ENCODE results near the gene AQP2. TPM values are rescaled to one million over a fixed set of nuclear protein-coding genes. Genes with fewer than 3 reads are reported as not detected.

AQP2 gene
- total RNA-seq, 2 donors from 2014 or later: not detected

DNA sequence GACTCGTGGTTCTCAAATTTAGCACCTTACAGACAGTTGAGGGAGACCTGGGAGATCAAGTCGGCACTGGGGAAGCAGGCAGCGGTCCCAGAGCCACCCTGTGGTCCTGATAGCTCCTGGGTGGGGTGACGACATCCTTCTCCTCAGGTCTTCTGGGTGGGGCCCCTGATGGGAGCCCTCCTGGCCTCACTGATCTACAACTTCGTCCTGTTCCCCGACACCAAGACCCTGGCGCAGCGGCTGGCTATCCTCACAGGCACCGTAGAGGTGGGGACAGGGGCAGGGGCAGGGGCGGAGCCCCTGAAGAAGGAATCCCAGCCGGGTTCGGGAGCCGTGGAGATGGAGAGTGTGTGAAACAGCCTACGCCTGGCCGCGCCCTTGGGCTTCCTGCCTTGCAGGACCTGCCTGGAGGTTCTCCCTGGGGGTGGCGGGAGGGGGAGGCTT, 24.8 kb downstream of the AQP2 start:
- H3K9ac ChIP-seq (ENCODE audit: extremely low read depth, low read length, poor library complexity, severe bottlenecking): no peak overlapping the region
- 82 to 86% methylated on average over 1 to 17 of the region's 17 CpGs for WGBS, 2 experiments (ENCODE audit: insufficient coverage in 1 of 2, insufficient read length in 1 of 2)
- no peaks in the 10 kb centered on the region for H3K36me3 ChIP-seq (ENCODE audit: control insufficient read depth, insufficient read depth, low read length)
- H3K4me1 Mint-ChIP-seq: peaks cover 20% of the 10 kb centered on the region
- H3K4me1 ChIP-seq (ENCODE audit: control insufficient read depth, insufficient read depth, low read length): peaks cover 3% of the 10 kb centered on the region
- no peaks in the 10 kb centered on the region for H3K9me3 Mint-ChIP-seq
- H3K27ac ChIP-seq (ENCODE audit: low read depth, low read length): no peak overlapping the region
- no peak overlapping the region for H3K4me3 Mint-ChIP-seq
- H3K9me3 ChIP-seq (ENCODE audit: control insufficient read depth, low read length): no peaks in the 10 kb centered on the region
- no peak overlapping the region for H3K27ac Mint-ChIP-seq
- H3K27me3 ChIP-seq (ENCODE audit: control insufficient read depth, insufficient read depth, low read length, poor library complexity, severe bottlenecking): peaks cover 11% of the 10 kb centered on the region
- TF ChIP-seq, protein P1, sequence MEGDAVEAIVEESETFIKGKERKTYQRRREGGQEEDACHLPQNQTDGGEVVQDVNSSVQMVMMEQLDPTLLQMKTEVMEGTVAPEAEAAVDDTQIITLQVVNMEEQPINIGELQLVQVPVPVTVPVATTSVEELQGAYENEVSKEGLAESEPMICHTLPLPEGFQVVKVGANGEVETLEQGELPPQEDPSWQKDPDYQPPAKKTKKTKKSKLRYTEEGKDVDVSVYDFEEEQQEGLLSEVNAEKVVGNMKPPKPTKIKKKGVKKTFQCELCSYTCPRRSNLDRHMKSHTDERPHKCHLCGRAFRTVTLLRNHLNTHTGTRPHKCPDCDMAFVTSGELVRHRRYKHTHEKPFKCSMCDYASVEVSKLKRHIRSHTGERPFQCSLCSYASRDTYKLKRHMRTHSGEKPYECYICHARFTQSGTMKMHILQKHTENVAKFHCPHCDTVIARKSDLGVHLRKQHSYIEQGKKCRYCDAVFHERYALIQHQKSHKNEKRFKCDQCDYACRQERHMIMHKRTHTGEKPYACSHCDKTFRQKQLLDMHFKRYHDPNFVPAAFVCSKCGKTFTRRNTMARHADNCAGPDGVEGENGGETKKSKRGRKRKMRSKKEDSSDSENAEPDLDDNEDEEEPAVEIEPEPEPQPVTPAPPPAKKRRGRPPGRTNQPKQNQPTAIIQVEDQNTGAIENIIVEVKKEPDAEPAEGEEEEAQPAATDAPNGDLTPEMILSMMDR (conservative IDR thresholded peaks at IDR 0.05): no peak
- no peaks in the 10 kb centered on the region for H3K36me3 Mint-ChIP-seq (ENCODE audit: low read depth)
- peak; percentile 78 for DNase-seq
- peaks cover 17% of the 10 kb centered on the region for H3K27me3 Mint-ChIP-seq (ENCODE audit: insufficient read depth)
- no peak overlapping the region for H3K4me3 ChIP-seq (ENCODE audit: low read length)

DNA sequence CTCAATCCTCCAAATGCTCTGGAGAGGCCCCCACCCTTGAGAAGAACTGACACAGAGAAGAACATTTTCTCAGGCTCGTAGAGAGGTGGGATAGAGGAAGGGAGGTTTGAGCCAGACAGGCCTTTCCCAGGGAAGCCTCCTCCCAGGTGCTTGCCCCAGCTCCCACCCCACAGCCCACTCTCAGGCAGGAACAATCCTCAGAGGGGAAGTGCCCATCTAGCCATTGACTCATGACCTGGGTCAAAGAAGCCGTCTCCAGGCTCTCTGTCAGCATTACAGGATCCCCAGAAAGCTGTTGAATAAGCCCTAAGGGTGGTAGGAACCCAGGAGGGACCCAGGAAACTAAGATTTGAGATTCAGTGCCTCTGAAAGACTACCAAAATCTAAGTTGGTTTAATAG, 26.0 kb downstream of the AQP2 start:
- Mint-ChIP-seq H3K4me3 (no peak overlapping the region), H3K36me3 (ENCODE audit: low read depth) (no peaks in the 10 kb centered on the region), H3K4me1 (peaks cover 31% of the 10 kb centered on the region), H3K9me3 (no peaks in the 10 kb centered on the region), H3K27me3 (ENCODE audit: insufficient read depth) (peaks cover 17% of the 10 kb centered on the region), H3K27ac (no peak overlapping the region)
- Histone ChIP-seq H3K4me1 (ENCODE audit: control insufficient read depth, insufficient read depth, low read length) (peaks cover 3% of the 10 kb centered on the region), H3K4me3 (ENCODE audit: low read length) (no peak overlapping the region), H3K36me3 (ENCODE audit: control insufficient read depth, insufficient read depth, low read length) (no peaks in the 10 kb centered on the region), H3K9ac (ENCODE audit: extremely low read depth, low read length, poor library complexity, severe bottlenecking) (no peak overlapping the region), H3K27ac (ENCODE audit: low read depth, low read length) (no peak overlapping the region), H3K27me3 (ENCODE audit: control insufficient read depth, insufficient read depth, low read length, poor library complexity, severe bottlenecking) (no peaks in the 10 kb centered on the region), H3K9me3 (ENCODE audit: control insufficient read depth, low read length) (no peaks in the 10 kb centered on the region)
- DNase-seq: no peak
- TF ChIP-seq, protein P1 (conservative IDR thresholded peaks at IDR 0.05): no peak
- 80 to 88% methylated on average over 1 to 2 of the region's 2 CpGs for WGBS, 2 experiments (ENCODE audit: insufficient coverage in 1 of 2, insufficient read length in 1 of 2)

DNA sequence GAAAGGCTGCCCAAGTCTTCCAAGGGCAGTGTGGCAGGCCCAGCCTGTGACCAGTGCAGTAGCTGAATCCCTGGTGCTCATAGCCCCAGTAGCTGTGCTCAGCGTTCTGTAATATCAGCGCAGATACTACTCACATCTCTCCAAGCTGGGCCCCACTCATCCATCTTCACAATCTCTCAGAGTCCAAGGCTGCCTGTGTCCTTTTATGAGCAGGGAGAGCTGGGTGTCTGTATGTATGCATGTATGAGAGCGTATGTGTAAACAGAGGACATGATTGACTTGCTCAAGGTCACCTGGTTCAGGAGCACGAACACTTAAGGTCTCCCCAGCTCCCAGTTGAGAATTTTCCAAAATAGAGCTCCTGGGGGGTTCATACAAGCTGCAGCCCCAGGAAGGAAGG, 27.6 kb downstream of the AQP2 start:
- Mint-ChIP-seq H3K9me3 (no peaks in the 10 kb centered on the region), H3K4me1 (peaks cover 31% of the 10 kb centered on the region), H3K4me3 (no peak overlapping the region), H3K27ac (no peak overlapping the region), H3K27me3 (ENCODE audit: insufficient read depth) (peaks cover 15% of the 10 kb centered on the region), H3K36me3 (ENCODE audit: low read depth) (no peaks in the 10 kb centered on the region)
- Histone ChIP-seq H3K9ac (ENCODE audit: extremely low read depth, low read length, poor library complexity, severe bottlenecking) (no peak overlapping the region), H3K9me3 (ENCODE audit: control insufficient read depth, low read length) (no peaks in the 10 kb centered on the region), H3K4me1 (ENCODE audit: control insufficient read depth, insufficient read depth, low read length) (peaks cover 3% of the 10 kb centered on the region), H3K36me3 (ENCODE audit: control insufficient read depth, insufficient read depth, low read length) (no peaks in the 10 kb centered on the region), H3K4me3 (ENCODE audit: low read length) (no peak overlapping the region), H3K27ac (ENCODE audit: low read depth, low read length) (peak overlapping the region; percentile 88), H3K27me3 (ENCODE audit: control insufficient read depth, insufficient read depth, low read length, poor library complexity, severe bottlenecking) (peaks cover 15% of the 10 kb centered on the region)
- 98 to 100% methylated on average over 3 to 4 of the region's 4 CpGs for WGBS, 2 experiments (ENCODE audit: insufficient coverage in 1 of 2, insufficient read length in 1 of 2)
- TF ChIP-seq, protein P1 (conservative IDR thresholded peaks at IDR 0.05): no peak
- DNase-seq: no peak
